GM20000 (cell line): ENCODE measurements around the gene SH3GL1.

ENCODE experiments used
- DNase-seq: peaks from one replicate; pipeline ENCODE4 v3.0.0; 2012; ENCODE audit warnings: low spot score
- TF ChIP-seq, protein P1 (sequence below): IDR thresholded peaks from 2 replicates; pipeline ENCODE4 v1.5.1; 2012; ENCODE audit warnings: mild to moderate bottlenecking, control low read depth; ENCODE audit errors: extremely low read depth, missing control alignments

Gene SH3GL1

DNA sequence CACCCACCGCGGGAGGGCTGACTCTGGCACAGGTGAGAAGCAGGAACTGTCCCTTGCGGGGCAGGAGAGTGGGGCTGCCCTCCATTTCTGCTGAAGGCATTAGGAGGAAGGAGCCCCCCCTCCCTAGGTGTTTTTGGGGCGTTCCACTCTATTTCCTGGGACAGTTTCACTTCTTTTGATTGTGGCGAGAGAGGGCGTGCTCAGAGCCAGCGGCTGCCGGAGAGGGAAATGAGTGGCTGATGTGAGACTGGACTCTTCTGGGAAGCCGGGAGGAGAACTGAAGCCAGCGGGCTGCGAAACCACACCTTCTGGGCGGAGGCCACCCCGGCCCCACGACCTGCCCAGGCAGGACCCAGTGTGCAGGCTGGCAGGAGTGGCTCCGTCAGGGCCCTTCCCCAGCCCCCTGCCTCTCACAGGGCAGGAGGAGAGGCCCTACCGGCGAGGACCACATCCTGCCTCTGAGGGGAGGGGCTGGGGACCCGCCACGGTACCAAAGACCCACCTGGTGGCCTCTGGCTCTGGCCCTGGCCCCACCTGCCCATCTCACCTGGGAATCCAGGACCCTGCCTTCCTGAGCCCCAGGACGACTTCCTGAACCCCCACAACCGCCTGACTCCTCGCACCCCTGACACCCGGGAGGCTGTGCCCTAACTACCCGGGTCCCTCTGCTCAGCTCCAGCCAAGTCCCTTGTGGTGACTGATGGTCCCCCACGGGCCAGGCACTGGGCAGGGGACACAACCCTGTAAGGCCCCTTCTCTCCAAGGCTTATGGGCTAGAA, 31.0 kb downstream of the SH3GL1 start:
- peak; percentile 83 for DNase-seq
- TF ChIP-seq, protein P1, sequence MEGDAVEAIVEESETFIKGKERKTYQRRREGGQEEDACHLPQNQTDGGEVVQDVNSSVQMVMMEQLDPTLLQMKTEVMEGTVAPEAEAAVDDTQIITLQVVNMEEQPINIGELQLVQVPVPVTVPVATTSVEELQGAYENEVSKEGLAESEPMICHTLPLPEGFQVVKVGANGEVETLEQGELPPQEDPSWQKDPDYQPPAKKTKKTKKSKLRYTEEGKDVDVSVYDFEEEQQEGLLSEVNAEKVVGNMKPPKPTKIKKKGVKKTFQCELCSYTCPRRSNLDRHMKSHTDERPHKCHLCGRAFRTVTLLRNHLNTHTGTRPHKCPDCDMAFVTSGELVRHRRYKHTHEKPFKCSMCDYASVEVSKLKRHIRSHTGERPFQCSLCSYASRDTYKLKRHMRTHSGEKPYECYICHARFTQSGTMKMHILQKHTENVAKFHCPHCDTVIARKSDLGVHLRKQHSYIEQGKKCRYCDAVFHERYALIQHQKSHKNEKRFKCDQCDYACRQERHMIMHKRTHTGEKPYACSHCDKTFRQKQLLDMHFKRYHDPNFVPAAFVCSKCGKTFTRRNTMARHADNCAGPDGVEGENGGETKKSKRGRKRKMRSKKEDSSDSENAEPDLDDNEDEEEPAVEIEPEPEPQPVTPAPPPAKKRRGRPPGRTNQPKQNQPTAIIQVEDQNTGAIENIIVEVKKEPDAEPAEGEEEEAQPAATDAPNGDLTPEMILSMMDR = no peak

DNA sequence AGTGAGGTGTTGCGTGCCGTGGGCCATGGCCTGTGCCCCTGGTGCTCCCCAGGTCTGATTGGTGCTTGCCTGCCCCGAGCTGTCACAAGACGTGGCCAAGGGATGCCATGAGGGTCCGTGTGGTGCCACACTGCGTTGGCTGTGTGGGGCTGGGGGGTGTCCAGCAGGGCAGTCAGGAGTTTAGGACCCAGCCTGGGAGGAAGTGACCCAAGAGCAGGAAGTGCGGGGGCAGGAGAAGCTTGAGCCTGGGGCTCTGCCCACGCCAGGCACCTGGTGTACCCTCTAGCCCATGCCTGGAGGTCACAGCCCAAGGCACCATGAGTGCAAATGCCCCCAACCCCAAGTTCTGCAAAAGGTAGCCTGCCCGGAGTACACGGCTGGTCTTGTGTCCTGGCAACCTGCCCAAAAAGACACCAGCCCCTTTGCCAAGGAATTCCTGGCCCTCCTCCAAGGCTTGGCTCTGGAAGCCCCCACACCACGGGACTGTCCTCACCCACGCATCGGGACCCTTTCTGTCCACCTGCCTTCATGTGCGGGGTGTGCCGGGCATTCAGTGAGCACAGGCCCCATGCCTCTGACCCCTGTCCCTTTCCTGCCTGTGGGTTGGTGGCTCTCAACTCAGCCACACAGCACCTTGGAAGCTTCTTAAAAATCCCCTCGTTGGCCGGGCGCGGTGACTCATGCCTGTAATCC, 32.1 kb downstream of the SH3GL1 start:
- no peak for DNase-seq
- TF ChIP-seq, protein P1 = no peak

DNA sequence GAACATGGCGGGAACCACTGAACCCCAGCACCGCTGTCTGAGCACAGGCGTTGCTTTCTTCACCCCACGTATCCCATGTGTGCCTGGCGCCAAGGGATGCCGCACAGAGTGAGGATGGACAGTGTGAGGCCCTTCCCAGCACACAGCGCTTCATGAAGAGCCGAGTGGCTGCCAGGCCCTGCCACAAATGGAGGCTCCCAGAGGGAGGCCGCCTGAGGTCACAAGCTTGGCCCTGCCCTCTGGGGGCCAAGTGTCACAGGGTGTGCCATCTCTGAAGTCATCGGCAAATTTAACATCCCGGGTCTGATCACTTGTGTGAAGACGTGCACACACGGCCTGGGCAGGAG, 32.6 kb downstream of the SH3GL1 start:
- DNase-seq = no peak

DNA sequence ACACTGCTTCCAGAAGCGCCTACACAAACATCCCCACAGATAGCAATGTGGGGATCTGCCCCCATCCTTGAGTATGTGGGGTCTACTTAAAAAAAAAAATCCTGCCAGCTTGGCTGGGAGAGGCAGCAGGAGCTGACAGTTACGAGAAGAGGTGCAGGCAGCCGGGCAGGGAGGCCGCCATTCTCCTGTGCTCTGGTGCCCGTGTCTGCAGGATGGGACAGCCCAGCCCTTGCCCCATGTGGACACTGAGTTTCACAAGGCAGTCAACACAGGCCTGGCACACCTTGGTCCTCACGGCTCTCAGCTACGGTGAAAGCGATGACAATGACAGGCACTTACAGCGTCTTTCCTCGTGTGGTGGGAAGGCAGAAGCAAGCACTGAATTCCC, 33.0 kb downstream of the SH3GL1 start:
- no peak for DNase-seq
- TF ChIP-seq, protein P1 = no peak

More for the DNA sequence above, 32.6 kb downstream of the SH3GL1 start:
- TF ChIP-seq, protein P1 = no peak

DNA sequence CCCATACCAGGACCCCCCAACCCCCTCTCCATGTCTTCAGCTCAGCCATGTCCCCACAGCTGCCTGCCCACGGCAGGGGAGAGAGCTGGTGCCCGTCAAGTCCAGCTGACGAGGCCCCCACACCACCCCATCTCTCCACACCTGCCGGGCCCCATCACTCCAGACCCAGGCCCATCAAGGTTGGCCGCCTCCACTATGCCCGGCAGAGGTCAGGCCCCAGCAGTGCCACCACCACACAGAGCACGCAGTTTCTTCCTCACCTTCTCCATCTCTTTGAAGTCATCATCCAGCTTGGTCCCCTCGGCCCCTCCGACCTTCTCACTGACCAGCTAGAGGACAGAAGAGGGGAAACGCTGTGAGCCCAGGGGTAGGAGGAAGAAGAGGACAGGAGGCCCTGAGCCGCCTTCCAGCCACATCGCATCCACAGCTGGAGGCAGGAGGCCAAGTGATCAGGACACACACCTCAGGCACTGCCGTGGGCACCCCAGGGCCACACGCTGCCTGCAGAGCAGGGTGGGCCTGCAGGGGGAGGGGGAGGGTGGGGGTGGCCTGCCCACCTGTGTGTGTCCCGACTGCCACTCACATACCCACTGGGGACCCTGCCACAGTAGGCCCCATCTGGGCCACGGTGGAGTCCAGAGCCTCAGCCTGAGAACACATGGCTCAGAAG, 33.5 kb downstream of the SH3GL1 start:
- no peak for DNase-seq
- TF ChIP-seq, protein P1 = no peak

DNA sequence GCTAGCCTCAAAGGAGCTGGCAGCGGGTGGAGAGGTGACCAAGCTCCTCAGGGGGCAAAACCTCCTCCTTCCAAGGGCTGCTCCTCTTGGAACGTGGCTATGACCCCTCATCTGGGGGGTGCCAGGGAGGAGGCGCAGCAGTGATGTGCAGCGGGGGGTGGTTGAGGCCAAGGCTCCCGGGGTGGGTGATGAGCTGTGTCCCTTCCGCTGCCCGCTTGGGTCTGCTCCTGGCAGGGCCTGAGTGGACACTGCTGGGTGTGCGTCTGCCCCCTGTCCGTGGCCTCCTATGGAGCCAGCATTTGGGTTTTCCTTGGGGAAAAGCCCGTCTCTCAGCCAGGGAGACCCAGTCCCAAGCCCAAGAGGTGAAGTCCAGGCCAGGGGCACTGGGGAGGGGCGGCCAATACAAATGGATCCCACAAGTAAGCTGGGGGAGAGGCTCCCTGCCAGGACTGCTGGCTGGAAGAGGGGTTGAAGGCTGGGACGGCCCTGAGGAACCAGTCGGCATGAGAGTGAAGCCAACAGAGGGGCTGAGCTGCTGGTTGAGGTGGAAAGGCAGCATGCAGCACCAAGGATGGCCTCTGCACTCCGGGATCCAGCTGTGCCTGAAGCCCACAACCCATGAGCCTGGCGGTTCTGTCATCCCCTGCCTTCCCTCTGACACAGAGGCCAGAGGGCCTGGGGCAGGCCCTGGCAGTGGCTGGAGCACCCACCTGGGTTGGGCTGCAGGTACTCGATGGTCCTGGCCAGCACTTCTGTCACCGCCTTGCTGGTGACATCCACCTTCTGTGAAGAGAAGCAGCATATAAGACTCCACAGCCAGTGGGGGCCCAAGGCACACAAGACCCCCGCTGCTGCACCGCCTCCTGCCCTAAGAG, 34.3 kb downstream of the SH3GL1 start:
- no peak for DNase-seq
- TF ChIP-seq, protein P1 = no peak
